A673 (cell line): ENCODE data around the gene CMTM1.

ENCODE experiments used
- CTCF ChIP-seq: fragments of 300-800, 200-600 bp; sonication (generic); conservative IDR thresholded peaks from 2 replicates; pipeline ENCODE4 v1.5.1; 2017; ENCODE audit warnings: low read depth, mild to moderate bottlenecking, antibody characterized with exemption, low read length, moderate library complexity, mixed read lengths
- EZH2 ChIP-seq: fragments of 200-600 bp; sonication (generic); IDR thresholded peaks from 2 replicates; pipeline ENCODE4 v1.6.1; 2017; ENCODE audit warnings: borderline replicate concordance, low read depth, mild to moderate bottlenecking, mixed read lengths, antibody characterized with exemption, low read length; ENCODE audit not compliant: poor library complexity, severe bottlenecking

DNA sequence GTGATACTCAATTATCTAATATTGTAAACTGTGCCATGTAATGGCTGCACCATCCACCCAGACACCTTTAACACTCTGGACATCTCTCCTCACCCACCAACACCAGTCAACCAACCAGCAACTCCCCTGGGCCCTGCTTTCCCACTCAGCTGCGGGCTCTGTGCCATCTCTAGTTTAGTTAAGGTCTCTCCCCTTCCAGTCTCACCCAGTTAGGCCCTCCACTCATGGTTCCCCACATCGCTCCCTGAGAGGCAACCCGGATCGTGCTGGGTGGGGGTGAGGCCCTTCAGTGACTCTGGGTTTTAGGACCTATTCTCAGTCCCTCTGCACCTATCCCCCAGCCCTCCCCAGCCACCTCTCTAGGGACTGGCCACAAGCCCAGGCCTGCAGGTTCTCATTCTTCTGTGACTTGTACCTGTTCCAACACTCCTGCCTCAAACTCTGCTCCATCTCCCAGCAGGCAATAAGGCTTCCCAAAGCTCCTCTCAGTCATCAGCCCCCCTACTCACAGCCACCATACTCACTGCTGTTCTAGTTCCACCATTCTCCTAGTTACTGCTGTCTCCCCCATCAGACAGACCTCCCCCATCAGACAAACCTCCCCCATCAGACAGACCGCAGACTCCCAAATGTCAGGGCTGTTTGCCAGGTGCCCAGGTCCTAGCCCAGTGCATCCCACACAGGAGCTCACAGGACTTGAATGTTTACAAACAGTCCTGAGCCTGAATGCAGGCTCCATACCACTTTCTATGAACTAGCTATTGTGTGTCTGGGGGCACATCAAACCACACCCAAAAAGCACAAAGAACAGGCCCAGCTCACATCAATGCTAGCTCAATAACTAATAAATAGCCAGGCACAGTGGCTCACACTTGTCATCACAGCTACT lies 18.9 kb upstream of the CMTM1 start:
- TF ChIP-seq CTCF (no peak), EZH2 (no peak)
